ENCODE results near the gene LBR.
"Not testable (repeated sequence)": the region's sequence is repeated elsewhere in the genome, so short reads cannot be mapped to it uniquely, and the experiment has no call there.

LBR gene

GRCh38 chr1:225418059-225418458, 9.8 kb downstream of the LBR start:
- no peak for DNase-seq

GRCh38 chr1:225415967-225416745, 11.7 kb downstream of the LBR start:
- DNase-seq = no peak

DNA sequence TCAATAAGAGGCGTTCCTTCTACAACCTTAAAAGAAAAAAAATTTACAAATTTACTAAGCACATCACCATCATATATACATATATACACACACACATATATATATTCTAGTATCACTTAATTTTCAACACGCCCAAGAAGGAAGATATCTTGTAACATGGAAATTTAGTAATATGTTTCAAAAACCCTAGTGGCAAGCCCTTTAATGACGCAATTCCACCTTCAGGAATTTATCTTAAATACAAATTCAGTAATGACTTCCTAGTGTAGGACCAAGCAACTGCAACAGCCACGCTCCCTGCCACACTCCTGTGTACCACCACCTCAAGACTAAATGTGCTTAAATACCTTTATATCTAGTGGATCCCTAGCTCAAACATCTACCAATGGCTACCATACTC, 12.5 kb downstream of the LBR start:
- no peak for DNase-seq

- DNase-seq = no peak
These were observed 14.0 kb downstream of the LBR start for GRCh38 chr1:225413708-225414375.

DNA sequence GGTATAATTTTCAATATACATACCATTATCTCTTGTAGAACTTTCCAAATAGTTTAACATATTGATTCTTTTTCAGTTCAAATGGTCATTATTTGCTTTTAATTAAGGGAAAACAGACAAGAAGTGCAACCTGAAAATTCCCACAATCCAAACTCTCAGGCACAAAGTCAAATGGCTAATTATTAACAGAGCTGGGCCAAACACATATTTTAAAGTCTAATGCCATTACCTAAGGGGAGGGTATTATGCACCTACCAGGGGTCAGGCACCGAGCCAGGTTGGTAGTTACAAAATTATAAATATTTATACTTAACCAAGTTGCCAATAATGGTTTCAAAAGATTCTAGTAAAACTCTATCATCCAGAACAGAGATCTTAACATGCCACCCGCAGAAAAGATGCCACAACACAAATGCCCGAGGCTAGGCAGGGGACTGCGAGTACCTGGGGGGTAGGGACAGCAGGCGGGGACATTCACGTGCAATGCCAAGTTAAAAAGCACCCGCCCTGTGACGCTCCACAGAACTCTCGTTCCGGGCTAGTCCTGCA, 15.0 kb downstream of the LBR start:
- DNase-seq = no peak

DNA sequence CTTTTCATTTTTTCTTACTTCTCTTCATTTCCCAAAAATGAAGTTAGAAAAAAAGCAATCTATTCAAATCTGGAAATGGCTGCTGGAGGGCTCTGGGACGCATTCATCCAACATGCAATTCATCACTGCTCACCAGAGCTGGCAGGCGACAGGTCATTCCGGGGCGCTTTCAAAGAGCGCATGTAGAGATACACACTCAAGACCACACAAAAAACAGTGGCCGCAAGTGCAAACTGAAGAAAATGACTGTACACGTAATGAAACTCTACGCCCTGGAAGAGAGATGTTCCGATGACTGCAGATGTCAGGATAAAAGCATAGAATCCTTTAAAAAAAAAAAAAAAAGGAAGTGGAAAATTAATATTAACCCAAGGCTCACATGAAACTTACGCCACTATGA, 15.5 kb downstream of the LBR start:
- DNase-seq = no peak

DNA sequence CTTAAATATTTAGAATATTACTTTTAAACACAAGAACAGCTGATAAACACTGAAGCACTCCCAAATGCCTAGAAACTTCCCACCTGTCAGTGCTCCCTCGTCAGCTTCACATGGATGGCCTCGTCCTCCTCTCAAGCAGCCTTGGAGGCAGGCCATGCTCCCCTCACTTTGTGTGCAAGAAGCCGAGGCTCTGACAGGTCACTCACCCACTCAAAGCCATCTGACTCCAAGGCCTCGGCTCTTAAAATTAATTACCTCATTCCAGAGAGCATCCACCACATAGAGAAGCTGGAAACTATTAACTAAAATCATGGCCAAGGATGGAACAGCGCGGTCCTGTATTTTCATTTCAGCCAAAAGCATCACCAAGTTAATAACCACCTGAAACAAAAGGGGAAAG, 17.8 kb downstream of the LBR start:
- no peak for DNase-seq

- peak in 1 of 3 experiments; percentile 34 for DNase-seq
These were observed 18.8 kb downstream of the LBR start for GRCh38 chr1:225409051-225409450.

DNA sequence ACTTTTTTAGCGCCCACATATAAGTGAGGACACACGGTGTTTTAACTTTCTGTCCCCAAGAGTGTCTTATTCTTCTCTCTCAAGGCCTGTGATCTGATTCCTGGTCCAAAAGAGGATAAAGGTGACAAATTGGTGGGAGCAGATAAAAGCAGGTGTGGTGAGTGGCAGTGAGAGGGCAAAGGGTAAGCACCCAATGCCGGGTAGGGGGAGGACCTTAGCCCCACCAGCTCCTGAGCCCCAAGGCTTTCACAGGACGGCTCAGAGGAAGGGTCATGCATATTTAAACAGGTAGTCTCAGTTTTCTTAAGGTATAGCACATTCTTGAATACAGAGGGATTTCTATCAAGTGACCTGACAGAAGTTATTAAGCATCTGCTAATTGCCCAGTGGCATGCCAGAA, 19.6 kb downstream of the LBR start:
- no peak for DNase-seq

- DNase-seq = no peak
These were observed 20.1 kb downstream of the LBR start for GRCh38 chr1:225407755-225408154.

DNA sequence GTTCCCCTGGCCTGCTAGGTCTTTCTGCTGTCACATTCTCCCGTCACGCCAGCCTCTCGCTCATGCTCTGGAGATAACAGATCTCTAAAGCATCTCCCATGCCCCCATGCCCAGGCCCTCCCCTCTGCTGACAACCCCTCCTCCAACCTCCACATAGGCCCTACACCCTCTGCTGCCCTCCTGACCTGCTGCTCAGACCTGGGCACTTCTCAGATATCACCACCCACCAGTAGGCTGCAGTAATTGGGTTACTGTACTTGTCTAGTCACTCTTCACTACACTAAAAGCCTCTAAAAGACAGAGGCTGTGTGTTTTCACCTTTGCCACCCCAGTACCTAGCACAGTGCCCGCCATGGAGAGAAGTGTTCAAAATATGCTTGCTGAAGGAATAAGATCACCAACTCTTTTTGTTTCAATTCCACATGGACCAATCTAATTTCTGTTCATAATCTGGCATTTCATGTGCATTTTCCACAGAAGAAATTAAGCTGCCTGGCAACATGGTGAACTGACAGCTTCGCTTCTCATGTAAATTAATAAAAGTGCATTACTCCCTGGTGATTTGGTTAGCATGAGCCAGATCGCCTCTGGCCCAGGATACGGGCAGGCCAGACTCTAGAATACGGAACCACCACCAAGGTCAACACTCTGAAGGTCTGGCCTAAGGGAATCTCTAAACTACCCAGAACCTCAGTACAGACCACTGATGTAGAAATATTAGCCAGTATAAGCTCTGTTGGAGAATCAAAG, 20.7 kb downstream of the LBR start:
- no peak for DNase-seq

DNA sequence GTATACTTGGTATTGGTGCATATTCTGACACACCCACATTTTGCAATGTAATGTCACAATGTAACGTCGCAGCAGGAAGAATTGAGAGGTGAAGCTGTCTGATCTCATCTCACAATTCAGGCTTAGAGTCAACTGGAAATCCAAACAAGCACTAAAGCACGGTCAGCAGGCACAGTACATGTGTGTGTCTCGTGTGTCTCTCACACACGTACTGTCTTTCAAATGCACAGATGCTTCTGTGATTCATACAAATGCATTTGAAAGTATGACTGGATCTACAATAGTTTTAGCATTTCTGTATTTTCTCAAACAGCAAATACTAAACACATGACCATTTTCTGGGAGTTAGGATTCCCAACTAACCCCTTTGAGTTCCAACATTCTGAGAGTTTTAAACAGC, 26.9 kb downstream of the LBR start:
- DNase-seq = no peak

DNA sequence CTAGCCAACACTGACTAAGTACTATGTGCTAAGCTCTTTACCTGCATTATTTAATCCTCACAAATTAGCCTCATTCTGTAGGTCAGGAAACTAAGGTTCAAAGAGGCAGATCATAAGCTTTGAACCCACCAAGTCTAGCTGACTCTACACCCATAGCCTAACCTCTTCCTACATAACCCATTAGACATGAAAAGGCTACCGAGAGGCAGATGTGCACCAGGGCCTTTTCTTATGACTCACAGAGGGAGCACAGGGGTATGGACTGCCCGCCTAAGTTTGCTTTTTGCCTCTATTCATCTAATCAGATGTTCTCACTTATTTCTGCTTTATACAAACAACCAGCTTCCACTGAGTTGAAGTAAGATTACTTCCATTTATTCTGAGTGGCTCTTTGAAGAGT, 31.5 kb downstream of the LBR start:
- no peak for DNase-seq

- no peak for DNase-seq
These were observed 38.0 kb downstream of the LBR start for GRCh38 chr1:225389843-225390242.

- DNase-seq = no peak
These were observed 39.5 kb downstream of the LBR start for GRCh38 chr1:225388372-225388771.

GRCh38 chr1:225386860-225387259, 41.0 kb downstream of the LBR start:
- DNase-seq = not testable (repeated sequence)

DNA sequence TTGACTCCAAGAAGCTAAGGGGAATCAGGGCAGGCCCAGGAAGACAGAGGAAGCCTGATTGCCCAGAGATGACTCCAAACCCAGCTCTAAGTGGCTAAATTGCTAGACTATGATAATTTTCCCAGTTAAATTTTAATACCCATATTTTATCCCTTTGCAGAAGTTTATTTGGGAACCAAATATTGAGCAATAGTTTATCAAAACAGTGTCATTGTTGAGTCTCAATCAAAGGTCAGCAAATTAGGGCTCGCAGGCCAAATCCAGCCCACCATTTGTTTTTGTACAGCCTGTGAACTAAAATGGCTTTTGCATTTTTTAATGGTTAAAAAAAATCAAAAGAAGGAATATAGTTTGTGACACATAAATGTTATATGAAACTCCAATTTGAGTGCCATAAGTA, 47.1 kb downstream of the LBR start:
- DNase-seq = no peak

DNA sequence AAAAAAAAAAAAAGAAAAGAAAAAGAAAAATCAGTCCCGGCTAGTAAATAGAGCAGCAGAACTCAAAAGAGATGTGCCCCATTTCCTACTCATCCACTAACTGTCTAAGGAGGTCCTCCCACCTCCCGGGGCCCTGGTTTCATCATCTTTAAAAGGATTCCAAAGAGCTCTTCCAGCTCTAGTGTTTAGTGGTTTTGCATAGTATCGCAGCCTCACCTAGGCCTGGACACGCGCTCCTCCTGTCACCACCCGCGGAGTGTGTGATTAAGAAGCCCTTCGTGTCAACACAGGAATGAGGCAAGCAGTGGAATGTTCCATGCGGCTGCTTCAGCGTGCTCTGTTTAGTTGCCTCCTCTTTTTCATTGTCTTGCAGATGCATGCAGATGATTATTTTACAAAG, 49.0 kb downstream of the LBR start:
- DNase-seq = peak in 2 of 3 experiments; percentile 20 to 55

- no peak for DNase-seq
These were observed 52.8 kb downstream of the LBR start for GRCh38 chr1:225374996-225375395.

- DNase-seq = no peak
These were observed 54.7 kb downstream of the LBR start for GRCh38 chr1:225373155-225373554.

DNA sequence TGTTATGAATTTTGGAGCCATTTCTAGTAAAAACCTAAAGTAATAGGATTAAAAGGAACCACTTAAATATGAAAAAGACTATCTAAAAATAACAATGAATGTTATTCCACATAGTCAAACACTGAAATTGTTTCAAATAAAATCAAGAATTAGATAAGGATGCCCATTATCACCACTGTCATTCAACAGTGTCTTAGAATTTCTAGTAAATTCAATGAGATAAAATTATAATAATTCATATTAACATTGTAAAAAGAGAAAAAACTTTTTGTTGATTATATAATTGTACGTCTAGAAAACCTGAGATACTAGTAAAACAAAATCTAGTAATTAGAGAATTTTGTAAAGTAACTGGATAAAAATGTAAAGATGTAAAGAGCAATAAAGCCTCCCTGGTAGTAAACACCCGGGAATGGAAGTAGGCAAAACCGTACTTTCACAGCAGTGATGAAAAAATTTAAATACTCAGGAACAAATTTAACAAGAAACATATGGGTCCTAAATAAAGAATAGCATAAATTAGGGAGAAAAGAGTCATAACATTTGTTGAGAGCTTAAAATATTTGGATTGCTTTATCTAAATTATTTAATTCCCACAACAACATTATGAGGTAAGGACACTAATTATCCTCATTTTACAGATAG, 56.4 kb downstream of the LBR start:
- no peak for DNase-seq

GRCh38 chr1:225368036-225368552, 59.7 kb downstream of the LBR start:
- DNase-seq = no peak

DNA sequence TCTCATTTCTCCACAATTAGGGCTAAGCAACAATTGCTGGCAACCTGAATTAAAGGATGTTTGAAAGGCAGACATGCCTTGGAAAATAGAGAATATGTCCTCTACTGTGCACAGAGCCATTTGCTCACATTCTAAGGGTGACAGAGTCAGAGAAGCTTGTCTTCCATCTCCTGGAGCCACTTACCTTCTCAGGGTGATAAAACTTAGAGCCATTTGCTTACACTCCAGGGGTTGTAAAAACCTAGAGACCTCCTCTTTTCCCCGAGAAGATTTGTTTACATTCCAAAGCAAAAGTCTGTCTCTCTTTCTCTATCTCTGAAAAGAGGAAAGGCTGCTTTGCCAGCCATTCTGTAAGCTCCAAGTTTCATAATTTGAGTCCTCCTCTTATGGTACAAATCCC, 61.3 kb downstream of the LBR start:
- DNase-seq = no peak
